NCI-H2029 treated with DMSO at 0.1 percent for 48 hours (cell line): ENCODE data around the gene PEAR1.

Experiments used
- DNase-seq: peaks from one replicate; lab custom pipeline; 2025; lab: John Stamatoyannopoulos, UW

PEAR1 gene

GRCh38 chr1:156901966-156902915 lies 8.7 kb downstream of the PEAR1 start:
- DNase-seq = no peak

- DNase-seq = no peak
These were observed 10.0 kb downstream of the PEAR1 start for GRCh38 chr1:156903328-156904091.

- DNase-seq = no peak
These were observed 10.9 kb downstream of the PEAR1 start for GRCh38 chr1:156904187-156904959.

- no peak for DNase-seq
These were observed 11.7 kb downstream of the PEAR1 start for GRCh38 chr1:156905176-156905575.

- no peak for DNase-seq
These were observed 12.1 kb downstream of the PEAR1 start for GRCh38 chr1:156905651-156906050.

GRCh38 chr1:156906206-156906906 lies 12.8 kb downstream of the PEAR1 start:
- no peak for DNase-seq

GRCh38 chr1:156908541-156908940 lies 15.0 kb downstream of the PEAR1 start:
- DNase-seq = no peak

GRCh38 chr1:156908955-156909354 lies 15.4 kb downstream of the PEAR1 start:
- DNase-seq = no peak

- no peak for DNase-seq
These were observed 16.2 kb downstream of the PEAR1 start for GRCh38 chr1:156909671-156910070.

GRCh38 chr1:156910309-156910782 lies 16.8 kb downstream of the PEAR1 start:
- no peak for DNase-seq

GRCh38 chr1:156911577-156912298 lies 18.2 kb downstream of the PEAR1 start:
- peak; percentile 84 for DNase-seq

GRCh38 chr1:156912310-156912709 lies 18.8 kb downstream of the PEAR1 start:
- DNase-seq = no peak

GRCh38 chr1:156912861-156913808 lies 19.6 kb downstream of the PEAR1 start:
- peak; percentile 82 for DNase-seq

- DNase-seq = no peak
These were observed 20.4 kb downstream of the PEAR1 start for GRCh38 chr1:156913809-156914387.

GRCh38 chr1:156914440-156914856 lies 20.9 kb downstream of the PEAR1 start:
- DNase-seq = no peak

- DNase-seq = no peak
These were observed 26.9 kb downstream of the PEAR1 start, which contains the start of gene LRRC71 for GRCh38 chr1:156920233-156921052. TSS of gene LRRC71 (plus strand) at chr1:156920632. CDS start at chr1:156920804, 172 bp downstream.

GRCh38 chr1:156921053-156921529 lies 27.6 kb downstream of the PEAR1 start:
- DNase-seq = no peak
